K562 (cell line): ENCODE results near the gene SACS. TPM values are rescaled to one million over a fixed set of nuclear protein-coding genes. Genes with fewer than 3 reads are reported as not detected.

Experiments
- ATAC-seq: fragments of 200-7000 bp; cut with Tn5 transposase; 3 replicates; pipeline ENCODE4 v1.9.1; 2020; ENCODE audit warnings: moderate library complexity
- BruUV-seq: library from RNA; stranded (reverse); fragments of 400-500 nt; replicated peaks from 2 replicates; lab custom pipeline; 2021; lab: Mats Ljungman, UMichigan
- CTCF ChIA-PET: fragments of 300-600 bp; formaldehyde crosslinking; extraction: SDS; loops from one replicate; lab custom pipeline; 2021; ENCODE audit warnings: low intra/inter-chr PET ratio; lab: Yijun Ruan, JAX
- POLR2A ChIA-PET: fragments of 300-600, 350-650 bp; sonication (Branson Sonifier 250); formaldehyde crosslinking; extraction: SDS; loops from one replicate; lab custom pipeline; 2021; ENCODE audit warnings: antibody characterized with exemption, inconsistent platforms; lab: Yijun Ruan, JAX
- DNase-seq, 4 experiments: peaks; one replicate each; pipeline versions ENCODE4 v3.0.0 to v3.0.0-alpha.2; 2011 to 2018; ENCODE audit warnings: low spot score in 3 of 4, mixed read lengths in 3 of 4; ENCODE audit errors: extremely low read depth in 1 of 4
- FAIRE-seq: peaks from 2 replicates; lab custom pipeline; 2011; peaks lifted over from hg19 to GRCh38; lab: Jason Lieb, UNC
- H2AFZ ChIP-seq: 2 replicates; pipeline ENCODE4 v1.6.0; 2011; ENCODE audit warnings: low read depth, low read length, control low read depth, inconsistent platforms
- H3K27ac ChIP-seq: fragments of 200-600 bp; 3 replicates; pipeline ENCODE4 v1.8.0; 2011; ENCODE audit warnings: low read depth, mild to moderate bottlenecking, control low read depth, inconsistent platforms, low read length, moderate library complexity, mixed read lengths; ENCODE audit errors: extremely low read depth
- H3K27me3 ChIP-seq, 2 experiments: fragments of 300-600 bp in 1 of 2; 2 replicates in 1 of 2; 3 replicates in 1 of 2; pipeline versions ENCODE4 v1.6.0 to v1.8.0; 2011; ENCODE audit warnings: inconsistent platforms in 2 of 2, low read length in 2 of 2, mild to moderate bottlenecking in 1 of 2, mixed read lengths in 1 of 2, moderate library complexity in 1 of 2; ENCODE audit not compliant: control insufficient read depth in 2 of 2, insufficient read depth in 2 of 2
- H3K36me3 ChIP-seq: fragments of 300-600 bp; 3 replicates; pipeline ENCODE4 v1.8.0; 2011; ENCODE audit warnings: mild to moderate bottlenecking, low read length, inconsistent platforms; ENCODE audit not compliant: control insufficient read depth, insufficient read depth
- H3K4me1 ChIP-seq, 2 experiments: fragments of 200-600 bp in 1 of 2; replicated peaks in 1 of 2; 2 replicates in 1 of 2; 3 replicates in 1 of 2; pipeline versions ENCODE4 v1.5.1 to v1.8.0; 2011; ENCODE audit warnings: inconsistent platforms in 2 of 2, low read length in 2 of 2, mild to moderate bottlenecking in 1 of 2, mixed read lengths in 1 of 2, moderate library complexity in 1 of 2; ENCODE audit not compliant: control insufficient read depth in 2 of 2, insufficient read depth in 2 of 2
- H3K4me2 ChIP-seq: 2 replicates; pipeline ENCODE4 v1.6.1; 2011; ENCODE audit warnings: low read length, control low read depth, inconsistent platforms, mixed read lengths; ENCODE audit not compliant: insufficient read depth
- H3K4me3 ChIP-seq: fragments of 200-600 bp; sonication (generic), shearing (Covaris generic); 2 replicates; pipeline ENCODE4 v1.5.1; 2016; ENCODE audit warnings: control low read depth, inconsistent platforms
- H3K79me2 ChIP-seq: fragments of 200-600 bp; 3 replicates; pipeline ENCODE4 v1.8.0; 2011; ENCODE audit warnings: low read length, inconsistent platforms; ENCODE audit not compliant: control insufficient read depth, insufficient read depth
- H3K9ac ChIP-seq, 2 experiments: 2 replicates each; pipeline versions ENCODE4 v1.6.0 to v1.6.1; 2011; ENCODE audit warnings: low read depth in 2 of 2, low read length in 2 of 2, control low read depth in 1 of 2, inconsistent platforms in 1 of 2, mild to moderate bottlenecking in 1 of 2, mixed read lengths in 1 of 2; ENCODE audit not compliant: insufficient read depth in 1 of 2
- H3K9me1 ChIP-seq: one replicate; pipeline ENCODE4 v1.6.0; 2011; ENCODE audit warnings: inconsistent platforms, mild to moderate bottlenecking, low read length, moderate library complexity; ENCODE audit not compliant: control insufficient read depth, insufficient read depth
- H3K9me3 ChIP-seq: replicated peaks from 2 replicates; pipeline ENCODE4 v1.5.1; 2011; ENCODE audit warnings: low read depth, low read length, inconsistent platforms; ENCODE audit not compliant: control insufficient read depth, insufficient read depth
- H4K20me1 ChIP-seq: replicated peaks from 2 replicates; pipeline ENCODE4 v1.6.1; 2011; ENCODE audit warnings: low read length, inconsistent platforms, mixed read lengths; ENCODE audit not compliant: control insufficient read depth, insufficient read depth
- RBM39 ChIP-seq: fragments of 200-400 bp; formaldehyde crosslinking; optimal IDR thresholded peaks from 2 replicates; pipeline ENCODE3; 2018; ENCODE audit warnings: low read depth, low read length
- ZNF518B ChIP-seq: fragments of 250-450 bp; sonication (Bioruptor Pico); IDR thresholded peaks from 2 replicates; pipeline ENCODE4 v1.5.0; 2021; ENCODE audit warnings: mild to moderate bottlenecking, moderate library complexity
- WGBS: fragments of 100-300 bp; shearing (Covaris generic); methylation state at CpG from one replicate; pipeline ENCODE4 v1.1.6; 2016; ENCODE audit warnings: low coverage, mixed read lengths; ENCODE audit not compliant: insufficient coverage; ENCODE audit errors: missing lambda C conversion rate; 5-methylcytosine and 5-hydroxymethylcytosine counted together
- in situ Hi-C: fragments of 300-500 bp; cut with MboI; formaldehyde crosslinking; loops from 4 replicates; pipeline ENCODE4 v1.15.0; 2018; ENCODE audit warnings: inconsistent platforms, mixed read lengths
- intact Hi-C: fragments of 100-400 bp; cut with micrococcal nuclease; formaldehyde crosslinking; loops from 2 replicates; pipeline ENCODE4 v1.14.2; 2022
- polyA plus RNA-seq, 8 experiments: library from polyadenylated mRNA; depleted of rRNA in 4 of 8; stranded (reverse) in 5 of 8; unstranded in 3 of 8; fragments of >200 nt; fragmentation: Nextera tagmentation in 2 of 8; fragmentation: Illumina TruSeq in 1 of 8; extraction: Ambion mirVana in 2 of 8; extraction: Trizol in 1 of 8; gene quantifications; 2 replicates each; pipeline versions ENCODE4 v1.2.1 to v1.2.3, GENCODE V29; 2011 to 2014; ENCODE audit warnings: inconsistent platforms in 1 of 8, missing spikeins in 1 of 8
- total RNA-seq, 7 experiments: library from RNA; depleted of rRNA in 6 of 7; stranded (reverse); fragments of >200 nt in 6 of 7; fragmentation: Illumina TruSeq in 2 of 7; extraction: Trizol in 2 of 7; gene quantifications; 2 replicates each; pipeline versions ENCODE4 v1.2.1 to v1.2.3, GENCODE V29; 2011 to 2021; ENCODE audit warnings: low replicate concordance in 1 of 7

The SACS gene
- total and polyA plus RNA-seq, 9 of the 15 experiments (the other 6 are each of a cell fraction or from before 2014, with no cell fraction given) = 4.7 to 28.2 (median 18.9) TPM

GRCh38 chr13:23473221-23473620, 39.7 kb upstream of the SACS start:
- no TSS peak for BruUV-seq
- intact Hi-C loops = no loop called here
- no peak overlapping the region for H3K4me3 ChIP-seq
- WGBS = 7% methylated on average over 5 of the region's 5 CpGs
- H3K9me3 ChIP-seq = no peaks in the 10 kb centered on the region
- H3K9ac ChIP-seq = no peak overlapping the region
- ChIA-PET POLR2A (no interaction called here), CTCF (no interaction called here)
- no peak overlapping the region for H2AFZ ChIP-seq
- no peak for ATAC-seq
- no peaks in the 10 kb centered on the region for H3K79me2 ChIP-seq
- H3K9me1 ChIP-seq = no peaks in the 10 kb centered on the region
- no peaks in the 10 kb centered on the region for H4K20me1 ChIP-seq
- no peaks in the 10 kb centered on the region for H3K4me1 ChIP-seq
- in situ Hi-C loops = no loop called here
- DNase-seq = no peak
- H3K27me3 ChIP-seq = no peaks in the 10 kb centered on the region
- no peak overlapping the region for H3K27ac ChIP-seq
- TF ChIP-seq RBM39 = no peak
- TF ChIP-seq ZNF518B (CRISPR knock-in tag) = no peak
- FAIRE-seq = no peak
- no peaks in the 10 kb centered on the region for H3K36me3 ChIP-seq
- no peak overlapping the region for H3K4me2 ChIP-seq
